Esophagus muscularis mucosa (tissue), 3 donors: ENCODE data around the gene IL18RAP.

Source experiments
- CTCF ChIP-seq, 3 experiments: fragments of 200-600 bp in 2 of 3; fragments of 450-650 bp in 1 of 3; sonication (generic) in 2 of 3; IDR thresholded peaks; one replicate each; pipeline ENCODE4 v1.5.1; 2017 to 2019; ENCODE audit warnings: antibody characterized with exemption in 3 of 3, mild to moderate bottlenecking in 2 of 3, moderate library complexity in 1 of 3
- POLR2AphosphoS5 ChIP-seq, 2 donors: sonication (generic); formaldehyde crosslinking; IDR thresholded peaks; one replicate each; pipeline ENCODE4 v1.6.1; 2017; ENCODE audit warnings: antibody characterized with exemption in 2 of 2

GRCh38 chr2:102428573-102428972 lies 5.6 kb downstream of the IL18RAP start:
- TF ChIP-seq CTCF (IDR thresholded peaks at IDR 0.05) (no peak), POLR2AphosphoS5 (IDR thresholded peaks at IDR 0.05) (no peak)
